Measurements from ENCODE around the gene TBX2. TPM values are rescaled to one million over a fixed set of nuclear protein-coding genes. Genes with fewer than 3 reads are reported as not detected.
"Not testable (repeated sequence)": the region's sequence is repeated elsewhere in the genome, so short reads cannot be mapped to it uniquely, and the experiment has no call there.

The TBX2 gene
- total and polyA plus RNA-seq, 2 experiments from 2014 or later = 19.6 to 27.5 TPM

DNA sequence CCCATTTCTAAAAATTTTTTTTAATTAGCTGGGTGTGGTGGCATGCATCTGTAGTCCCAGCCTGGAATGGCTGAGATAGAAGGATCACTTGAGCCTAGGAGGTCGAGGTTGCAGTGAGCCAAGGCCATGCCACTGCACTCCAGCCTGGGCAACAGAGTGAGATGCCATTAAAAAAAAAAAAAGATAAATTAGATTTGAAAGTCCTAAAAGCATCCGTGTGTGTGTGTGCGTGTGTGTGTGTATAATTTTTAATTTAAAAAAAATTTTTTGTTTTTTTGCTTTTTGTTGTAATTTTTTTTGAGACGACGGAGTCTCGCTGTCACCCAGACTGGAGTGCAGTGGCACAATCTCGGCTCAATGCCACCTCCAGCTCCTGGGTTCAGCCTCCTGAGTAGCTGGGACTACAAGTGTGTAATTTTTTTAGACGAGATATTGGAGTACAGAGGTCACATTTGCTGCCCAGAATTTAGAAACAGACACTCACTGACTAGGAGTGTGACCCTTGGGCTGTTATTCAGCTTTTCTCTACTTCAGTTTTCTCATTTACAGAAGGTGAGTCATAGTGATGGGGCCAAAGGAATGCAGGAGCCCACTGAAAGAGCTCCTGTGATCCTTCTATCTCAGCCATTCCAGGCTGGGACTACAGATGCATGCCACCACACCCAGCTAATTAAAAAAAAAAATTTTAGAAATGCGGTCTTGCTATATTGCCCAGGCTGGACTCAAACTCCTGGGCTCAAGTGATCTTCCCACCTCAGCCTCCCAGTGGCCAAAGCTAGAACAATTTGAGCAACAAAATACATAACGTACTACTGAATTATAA lies 27.1 kb downstream of the TBX2 start:
- DNase-seq (ENCODE audit: low spot score) = no peak
- Histone ChIP-seq H3K9me2 (replicated peaks; ENCODE audit: insufficient read depth) (no peaks in the 10 kb centered on the region), H3K9me3 (ENCODE audit: low read depth) (no peaks in the 10 kb centered on the region), H3K27ac (peak overlapping the region; percentile 70), H3K4me2 (peak overlapping the region; percentile 12), H3K36me3 (replicated peaks; ENCODE audit: insufficient read depth, low read depth) (no peaks in the 10 kb centered on the region), H3K4me1 (ENCODE audit: insufficient read depth) (no peaks in the 10 kb centered on the region), H2AFZ (no peak overlapping the region), H3K79me2 (no peaks in the 10 kb centered on the region), H3K27me3 (no peaks in the 10 kb centered on the region), H4K20me1 (ENCODE audit: insufficient read depth, poor library complexity, severe bottlenecking) (no peaks in the 10 kb centered on the region), H3K4me3 (no peak overlapping the region)
- WGBS (ENCODE audit: low lambda C conversion rate, missing lambda C conversion rate) = 84% methylated on average over 10 of the region's 10 CpGs
- no peak for TF ChIP-seq EZH2phosphoT487 (IDR thresholded peaks at IDR 0.05; ENCODE audit: low read depth, severe bottlenecking, unreplicated experiment)
- TF ChIP-seq, protein P1, sequence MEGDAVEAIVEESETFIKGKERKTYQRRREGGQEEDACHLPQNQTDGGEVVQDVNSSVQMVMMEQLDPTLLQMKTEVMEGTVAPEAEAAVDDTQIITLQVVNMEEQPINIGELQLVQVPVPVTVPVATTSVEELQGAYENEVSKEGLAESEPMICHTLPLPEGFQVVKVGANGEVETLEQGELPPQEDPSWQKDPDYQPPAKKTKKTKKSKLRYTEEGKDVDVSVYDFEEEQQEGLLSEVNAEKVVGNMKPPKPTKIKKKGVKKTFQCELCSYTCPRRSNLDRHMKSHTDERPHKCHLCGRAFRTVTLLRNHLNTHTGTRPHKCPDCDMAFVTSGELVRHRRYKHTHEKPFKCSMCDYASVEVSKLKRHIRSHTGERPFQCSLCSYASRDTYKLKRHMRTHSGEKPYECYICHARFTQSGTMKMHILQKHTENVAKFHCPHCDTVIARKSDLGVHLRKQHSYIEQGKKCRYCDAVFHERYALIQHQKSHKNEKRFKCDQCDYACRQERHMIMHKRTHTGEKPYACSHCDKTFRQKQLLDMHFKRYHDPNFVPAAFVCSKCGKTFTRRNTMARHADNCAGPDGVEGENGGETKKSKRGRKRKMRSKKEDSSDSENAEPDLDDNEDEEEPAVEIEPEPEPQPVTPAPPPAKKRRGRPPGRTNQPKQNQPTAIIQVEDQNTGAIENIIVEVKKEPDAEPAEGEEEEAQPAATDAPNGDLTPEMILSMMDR (IDR thresholded peaks at IDR 0.05; ENCODE audit: poor library complexity) = peak; percentile 13

GRCh38 chr17:61427567-61427966 lies 27.9 kb downstream of the TBX2 start:
- no peaks in the 10 kb centered on the region for H3K79me2 ChIP-seq
- no peak for TF ChIP-seq EZH2phosphoT487 (IDR thresholded peaks at IDR 0.05; ENCODE audit: low read depth, severe bottlenecking, unreplicated experiment)
- TF ChIP-seq, protein P1 (IDR thresholded peaks at IDR 0.05; ENCODE audit: poor library complexity) = no peak
- TF ChIP-seq EZH2 (IDR thresholded peaks at IDR 0.05; ENCODE audit: borderline replicate concordance) = no peak
- no peaks in the 10 kb centered on the region for H4K20me1 ChIP-seq (ENCODE audit: insufficient read depth, poor library complexity, severe bottlenecking)
- no peaks in the 10 kb centered on the region for H3K4me1 ChIP-seq (ENCODE audit: insufficient read depth)
- H3K36me3 ChIP-seq (replicated peaks; ENCODE audit: insufficient read depth, low read depth) = no peaks in the 10 kb centered on the region
- H2AFZ ChIP-seq = no peak overlapping the region
- H3K9me2 ChIP-seq (replicated peaks; ENCODE audit: insufficient read depth) = no peaks in the 10 kb centered on the region
- no peaks in the 10 kb centered on the region for H3K27me3 ChIP-seq
- H3K27ac ChIP-seq = peak overlapping the region; percentile 70
- no peaks in the 10 kb centered on the region for H3K9me3 ChIP-seq (ENCODE audit: low read depth)
- H3K4me3 ChIP-seq = no peak overlapping the region
- H3K4me2 ChIP-seq = no peak overlapping the region
- DNase-seq (ENCODE audit: low spot score) = no peak

DNA sequence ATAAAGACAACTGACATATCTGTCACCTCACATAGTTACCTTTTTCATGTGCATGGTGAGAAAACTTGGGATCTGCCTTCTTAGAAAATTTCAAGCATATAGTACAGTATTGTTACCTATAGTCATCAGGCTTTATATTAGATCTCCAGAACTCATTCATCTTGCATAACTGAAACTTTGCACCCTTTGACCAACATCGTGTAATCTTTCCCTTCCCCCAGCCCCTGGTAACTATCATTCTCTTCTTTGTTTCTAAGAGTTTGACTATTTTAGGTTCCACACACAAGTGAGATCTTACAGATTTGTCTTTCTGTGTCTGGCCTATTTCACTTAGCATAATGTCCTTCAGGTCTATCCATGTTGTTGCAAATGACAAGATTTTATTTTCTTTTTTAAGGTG lies 29.6 kb downstream of the TBX2 start:
- no peak for TF ChIP-seq EZH2phosphoT487 (IDR thresholded peaks at IDR 0.05; ENCODE audit: low read depth, severe bottlenecking, unreplicated experiment)
- no peak for TF ChIP-seq EZH2 (IDR thresholded peaks at IDR 0.05; ENCODE audit: borderline replicate concordance)
- TF ChIP-seq, protein P1 (IDR thresholded peaks at IDR 0.05; ENCODE audit: poor library complexity) = no peak
- Histone ChIP-seq H3K9me3 (ENCODE audit: low read depth) (no peaks in the 10 kb centered on the region), H3K9me2 (replicated peaks; ENCODE audit: insufficient read depth) (no peaks in the 10 kb centered on the region), H3K36me3 (replicated peaks; ENCODE audit: insufficient read depth, low read depth) (no peaks in the 10 kb centered on the region), H2AFZ (no peak overlapping the region), H3K27ac (no peak overlapping the region), H4K20me1 (ENCODE audit: insufficient read depth, poor library complexity, severe bottlenecking) (no peaks in the 10 kb centered on the region), H3K27me3 (no peaks in the 10 kb centered on the region), H3K79me2 (no peaks in the 10 kb centered on the region), H3K4me1 (ENCODE audit: insufficient read depth) (no peaks in the 10 kb centered on the region), H3K4me2 (no peak overlapping the region), H3K4me3 (no peak overlapping the region)
- DNase-seq (ENCODE audit: low spot score) = no peak
- 55% methylated on average over 1 of the region's 1 CpG for WGBS (ENCODE audit: low lambda C conversion rate, missing lambda C conversion rate)

DNA sequence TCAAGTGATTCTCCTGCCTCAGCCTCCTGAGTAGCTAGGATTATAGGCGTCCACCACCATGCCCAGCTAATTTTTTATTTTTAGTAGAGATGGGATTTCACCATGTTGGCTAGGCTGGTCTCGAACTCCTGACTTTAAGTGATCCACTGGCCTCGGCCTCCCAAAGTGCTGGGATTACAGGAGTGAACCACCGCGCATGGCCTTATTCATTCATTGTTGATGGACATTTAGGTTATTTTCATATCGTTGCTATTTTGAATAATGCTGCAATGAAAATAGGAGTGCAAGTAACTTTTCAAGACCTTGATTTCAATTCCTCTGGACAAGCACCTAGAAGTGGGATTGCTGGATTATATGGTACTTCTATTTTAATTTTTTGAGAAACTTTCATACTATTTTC lies 30.2 kb downstream of the TBX2 start:
- DNase-seq (ENCODE audit: low spot score); H4K20me1 ChIP-seq (ENCODE audit: insufficient read depth, poor library complexity, severe bottlenecking); H3K36me3 ChIP-seq (replicated peaks; ENCODE audit: insufficient read depth, low read depth); H3K27me3 ChIP-seq; H3K4me3 ChIP-seq; H3K9me2 ChIP-seq (replicated peaks; ENCODE audit: insufficient read depth); H2AFZ ChIP-seq; H3K4me1 ChIP-seq (ENCODE audit: insufficient read depth); H3K79me2 ChIP-seq; H3K4me2 ChIP-seq; H3K27ac ChIP-seq; H3K9me3 ChIP-seq (ENCODE audit: low read depth): not testable (repeated sequence)
- WGBS (ENCODE audit: low lambda C conversion rate, missing lambda C conversion rate) = over 99% methylated on average over 6 of the region's 6 CpGs
